HG02970 (cell line): ENCODE results near the gene SPRYD3.
"Not testable (repeated sequence)": the region's sequence is repeated elsewhere in the genome, so short reads cannot be mapped to it uniquely, and the experiment has no call there.

ENCODE experiments used
- ATAC-seq: cut with Tn5 transposase; IDR thresholded peaks from one replicate; pipeline ENCODE4 v1.9.1; 2021; ENCODE audit warnings: mild to moderate bottlenecking, moderate library complexity, moderate number of reproducible peaks; ENCODE audit not compliant: unreplicated experiment, low FRiP score

SPRYD3 gene

DNA sequence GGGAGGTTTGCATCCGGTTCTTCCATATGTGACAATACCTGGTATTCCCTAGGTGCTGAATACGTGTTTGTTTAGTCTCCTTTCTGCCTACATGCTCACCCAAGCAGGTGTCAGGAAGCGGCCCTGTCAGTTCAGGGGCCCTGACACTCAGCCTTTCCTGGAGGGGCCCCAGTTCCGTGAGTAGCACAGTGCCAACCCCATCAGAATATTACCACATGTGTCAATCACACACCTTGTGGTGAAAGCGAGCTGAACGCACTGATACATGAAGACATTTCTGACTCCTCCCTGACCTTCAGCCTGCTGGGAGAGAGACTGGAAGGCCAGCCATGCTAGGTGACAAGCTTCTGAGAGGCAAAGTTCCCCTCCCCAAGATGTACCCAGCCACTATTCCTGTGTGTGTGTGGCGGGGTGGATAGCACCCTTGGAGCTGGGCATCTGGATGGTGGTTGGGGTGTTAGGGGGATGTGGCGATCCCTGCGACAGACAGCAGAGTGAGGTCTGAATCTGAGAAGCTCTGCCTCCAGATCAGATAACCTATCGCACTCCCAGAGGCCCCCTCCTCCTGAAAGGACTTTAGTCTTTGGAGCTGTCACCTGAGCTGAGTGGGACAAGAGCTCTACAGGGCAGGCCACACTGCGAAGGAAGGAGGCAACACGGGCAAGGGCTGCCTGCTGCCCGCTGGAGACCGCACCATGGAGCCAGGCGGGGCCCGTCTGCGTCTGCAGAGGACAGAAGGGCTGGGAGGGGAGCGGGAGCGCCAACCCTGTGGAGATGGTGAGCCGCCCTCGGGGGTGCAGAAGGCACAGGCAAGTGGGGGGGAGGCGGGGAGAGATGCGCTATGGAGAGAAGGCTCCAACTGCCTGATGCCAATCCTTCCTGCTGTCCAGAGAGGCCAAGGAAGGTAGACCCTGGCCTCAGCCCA lies 24.0 kb upstream of the SPRYD3 start, which contains the start of gene SOAT2:
TSS of gene SOAT2 (plus strand) at position 604 of the 925 bp plus-strand sequence. CDS start at position 696, 92 bp downstream.
- no peak for ATAC-seq

GRCh38 chr12:53101931-53102781 lies 23.0 kb upstream of the SPRYD3 start:
- no peak for ATAC-seq

GRCh38 chr12:53101266-53101665 lies 22.1 kb upstream of the SPRYD3 start:
- no peak for ATAC-seq

DNA sequence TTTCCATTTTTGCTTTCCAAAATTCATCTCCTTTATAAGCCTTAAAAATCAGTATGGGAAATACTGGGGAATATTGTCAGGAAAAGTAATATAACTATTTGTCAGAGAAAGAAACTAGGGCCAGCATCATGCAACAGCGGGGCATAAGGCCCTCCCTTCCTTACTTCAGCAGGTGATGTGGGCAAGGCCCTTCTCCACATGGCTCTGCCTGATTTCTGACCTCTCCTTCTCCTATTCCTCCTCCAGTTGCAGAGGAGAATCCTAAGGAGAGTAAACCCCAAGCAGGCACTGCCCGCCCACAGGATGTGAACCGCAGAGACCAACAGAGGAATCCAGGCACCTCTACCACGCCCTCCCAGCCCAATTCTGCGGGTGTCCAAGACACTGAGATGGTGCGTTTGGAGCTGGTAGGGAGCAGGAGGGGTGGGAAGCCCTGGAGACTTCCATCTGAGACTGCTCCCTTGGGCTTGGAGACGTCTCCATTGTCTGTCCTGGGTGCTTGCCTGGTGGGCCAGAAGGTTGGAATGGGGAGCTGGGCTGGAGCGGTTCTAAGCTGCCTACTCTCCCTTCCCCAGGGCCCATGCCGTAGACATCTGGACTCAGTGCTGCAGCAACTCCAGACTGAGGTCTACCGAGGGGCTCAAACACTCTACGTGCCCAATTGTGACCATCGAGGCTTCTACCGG lies 21.4 kb upstream of the SPRYD3 start:
- no peak for ATAC-seq

- no peak for ATAC-seq
Measured at GRCh38 chr12:53099071-53099882, 20.1 kb upstream of the SPRYD3 start.

DNA sequence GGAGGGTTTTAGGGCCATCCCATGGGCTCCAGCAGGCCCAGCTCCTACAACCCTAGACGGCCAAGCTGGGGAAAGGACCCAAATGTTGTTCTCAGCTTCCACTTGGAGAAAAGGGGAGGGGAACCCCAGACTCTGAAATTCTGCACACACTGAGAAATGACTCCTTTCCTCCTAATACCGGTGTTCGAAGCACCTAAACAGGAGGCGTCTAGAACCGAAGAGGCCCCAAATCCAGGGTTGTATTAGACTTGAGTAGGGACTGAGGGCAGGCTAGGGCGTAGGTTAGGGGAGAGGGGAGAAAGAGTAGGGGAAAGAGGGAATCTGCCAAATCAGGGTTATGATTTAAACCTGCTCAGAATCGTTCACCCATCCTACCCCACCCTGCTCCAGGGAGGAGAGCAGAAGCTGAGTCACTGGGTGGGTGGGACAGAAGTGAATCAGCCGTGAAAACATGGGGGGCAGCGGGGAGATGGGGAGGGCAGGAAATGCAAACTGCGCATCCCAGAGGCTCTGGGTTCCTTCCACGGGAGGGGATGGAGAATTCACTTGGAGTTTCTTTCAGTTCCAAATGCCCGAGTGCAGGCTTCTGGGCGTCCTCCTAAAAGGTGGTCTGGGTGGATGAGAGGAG lies 19.3 kb upstream of the SPRYD3 start:
- no peak for ATAC-seq

- ATAC-seq, result no peak
Measured at GRCh38 chr12:53097564-53098353, 18.6 kb upstream of the SPRYD3 start, which contains the start of gene IGFBP6. IGFBP6 (plus strand) TSS chr12:53097667; CDS start chr12:53097718, 51 bp downstream.

DNA sequence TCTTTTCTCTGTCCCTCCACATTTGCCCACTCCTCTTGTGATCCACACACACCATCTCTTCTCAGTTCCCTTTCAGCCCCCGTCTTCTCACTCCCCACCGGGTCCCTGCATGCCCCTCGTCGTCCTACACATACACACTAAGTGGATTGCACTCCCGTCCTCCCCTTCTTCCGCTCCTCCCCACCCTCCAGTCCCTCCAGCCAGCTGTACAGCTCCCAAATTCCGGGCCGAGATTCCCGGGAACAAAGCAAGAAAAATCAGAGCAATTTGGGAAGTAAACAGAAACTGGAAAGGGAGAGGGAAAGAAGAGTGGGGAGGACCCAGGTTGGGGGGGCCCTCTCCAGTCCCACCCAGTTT lies 18.0 kb upstream of the SPRYD3 start:
- ATAC-seq, result no peak

DNA sequence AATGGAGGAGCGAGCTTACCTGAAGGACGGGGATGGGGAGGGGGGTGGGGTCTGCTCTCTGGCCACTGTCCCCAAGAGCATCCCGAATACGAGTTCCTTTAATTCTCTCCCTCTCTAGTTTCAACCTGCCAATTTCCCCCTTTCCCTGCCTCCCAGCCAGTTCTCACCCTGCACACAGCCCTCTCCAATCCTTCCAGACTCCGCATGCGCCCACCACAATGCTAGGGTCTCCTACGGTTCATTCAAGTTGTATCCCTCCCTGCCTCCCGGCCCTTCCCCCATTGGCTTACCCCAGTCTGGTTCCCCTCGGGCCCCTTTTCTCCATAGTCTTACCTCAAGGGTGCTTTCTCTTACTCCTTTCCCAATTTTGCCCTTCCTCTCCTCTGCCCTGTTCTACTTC lies 17.6 kb upstream of the SPRYD3 start:
- ATAC-seq, result no peak

- ATAC-seq, result no peak
Measured at GRCh38 chr12:53096089-53096741, 17.0 kb upstream of the SPRYD3 start.

DNA sequence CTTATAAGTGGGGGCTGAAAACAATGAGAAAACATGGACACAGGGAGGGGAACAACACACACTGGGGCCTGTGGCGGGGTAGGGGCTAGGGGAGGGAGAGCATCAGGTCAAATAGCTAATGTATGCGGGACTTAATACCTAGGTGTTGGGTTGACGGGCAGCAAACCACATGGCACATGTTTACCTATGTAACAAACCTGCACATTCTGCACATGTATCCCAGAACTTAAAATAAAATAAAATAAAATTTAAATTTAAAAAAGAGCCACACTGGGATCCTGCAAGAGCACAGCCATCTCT lies 16.4 kb upstream of the SPRYD3 start:
- ATAC-seq, result not testable (repeated sequence)

DNA sequence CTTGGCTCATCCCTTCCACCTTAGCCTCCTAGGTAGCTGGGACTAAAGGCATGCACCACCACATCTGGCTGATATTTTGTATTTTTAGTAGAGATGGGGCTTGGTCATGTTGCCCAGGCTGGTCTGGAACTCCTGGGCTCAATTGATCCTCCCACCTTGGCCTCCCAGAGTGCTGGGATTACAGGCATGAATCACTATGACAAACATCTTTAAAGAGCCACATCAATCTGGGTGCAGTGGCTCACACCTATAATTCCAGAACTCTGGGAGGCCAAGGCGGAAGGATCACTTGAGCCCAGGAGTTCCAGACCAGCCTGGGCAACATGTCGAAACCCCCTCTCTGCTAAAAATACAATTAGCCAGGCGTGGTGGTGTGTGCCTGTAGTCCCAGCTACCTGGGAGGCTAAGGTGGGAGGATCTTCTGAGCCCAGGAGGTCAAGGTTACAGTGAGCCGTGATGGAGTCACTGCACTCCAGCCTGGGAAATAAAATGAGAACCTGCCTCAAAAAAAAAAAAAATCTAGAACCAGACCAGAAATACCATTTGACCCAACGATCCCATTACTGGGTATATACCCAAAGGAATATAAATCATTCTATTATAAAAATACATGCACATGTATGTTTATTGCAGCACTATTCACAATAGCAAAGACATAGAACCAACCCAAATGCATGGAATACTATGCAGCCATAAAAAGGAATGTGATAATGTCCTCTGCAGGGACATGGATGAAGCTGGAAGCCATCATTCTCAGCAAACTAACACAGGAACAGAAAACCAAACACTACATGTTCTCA lies 15.8 kb upstream of the SPRYD3 start:
- ATAC-seq, result not testable (repeated sequence)

- no peak for ATAC-seq
Measured at GRCh38 chr12:53094394-53094787, 15.2 kb upstream of the SPRYD3 start.

GRCh38 chr12:53093777-53094393 lies 14.7 kb upstream of the SPRYD3 start:
- no peak for ATAC-seq

DNA sequence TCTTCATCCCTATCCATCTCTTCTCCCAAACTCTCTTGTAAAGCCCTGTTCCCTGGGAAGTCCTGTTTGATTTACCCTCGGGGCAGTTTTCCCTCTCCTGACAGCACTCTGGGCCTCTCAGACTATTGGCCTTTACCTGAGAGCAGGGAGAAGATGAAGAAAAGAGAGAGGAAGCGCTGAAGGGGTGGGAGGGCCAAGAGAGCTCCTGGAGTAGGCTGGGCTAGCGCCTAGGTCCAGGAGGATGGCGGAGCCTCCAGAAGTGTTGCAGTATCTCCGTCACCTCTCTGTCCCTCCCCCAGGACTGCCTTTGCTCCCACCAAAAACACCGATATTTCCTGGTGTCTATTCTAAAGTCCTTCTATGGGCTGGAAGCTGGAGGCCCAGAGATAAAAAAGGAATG lies 12.6 kb upstream of the SPRYD3 start:
- ATAC-seq, result no peak

- ATAC-seq, result no peak
Measured at GRCh38 chr12:53090554-53090953, 11.4 kb upstream of the SPRYD3 start.

GRCh38 chr12:53090105-53090504 lies 10.9 kb upstream of the SPRYD3 start:
- ATAC-seq, result no peak
